Anterior cingulate cortex (tissue), 58 donors: ENCODE measurements around the gene STX11.

Experiments
- DNase-seq, 58 donors: peaks; one replicate each; lab custom pipeline; 2025; lab: John Stamatoyannopoulos, UW

Gene STX11

GRCh38 chr6:144211160-144211559, 60.8 kb downstream of the STX11 start:
- no peak for DNase-seq

GRCh38 chr6:144213315-144213714, 63.0 kb downstream of the STX11 start:
- DNase-seq: no peak

GRCh38 chr6:144214029-144214428, 63.7 kb downstream of the STX11 start:
- no peak for DNase-seq

- peak in 4 of 58 donors; percentile 4 to 27 (median 18) for DNase-seq
Measured at GRCh38 chr6:144214622-144215401, 64.5 kb downstream of the STX11 start.

GRCh38 chr6:144215402-144215931, 65.2 kb downstream of the STX11 start:
- DNase-seq: peak in 27 of 58 donors; percentile 2 to 68 (median 32)

GRCh38 chr6:144215932-144216667, 65.8 kb downstream of the STX11 start:
- peak; percentile 75 to 98 (median 92) for DNase-seq

- peak in 11 of 58 donors; percentile 56 to 92 (median 68) for DNase-seq
Measured at GRCh38 chr6:144216668-144217218, 66.4 kb downstream of the STX11 start.

GRCh38 chr6:144217264-144217663, 66.9 kb downstream of the STX11 start:
- DNase-seq: peak in 2 of 58 donors; percentile 8 to 13

GRCh38 chr6:144217797-144218196, 67.5 kb downstream of the STX11 start:
- DNase-seq: no peak

- peak in 1 of 58 donors; percentile 10 for DNase-seq
Measured at GRCh38 chr6:144219056-144219685, 68.9 kb downstream of the STX11 start.

- no peak for DNase-seq
Measured at GRCh38 chr6:144220031-144220790, 69.9 kb downstream of the STX11 start.

- DNase-seq: no peak
Measured at GRCh38 chr6:144223686-144224085, 73.4 kb downstream of the STX11 start.

GRCh38 chr6:144231721-144232120, 81.4 kb downstream of the STX11 start:
- no peak for DNase-seq

- no peak for DNase-seq
Measured at GRCh38 chr6:144232176-144232831, 82.0 kb downstream of the STX11 start.

- DNase-seq: no peak
Measured at GRCh38 chr6:144232832-144233230, 82.5 kb downstream of the STX11 start.

GRCh38 chr6:144234399-144234798, 84.1 kb downstream of the STX11 start:
- DNase-seq: no peak

- no peak for DNase-seq
Measured at GRCh38 chr6:144234935-144235334, 84.6 kb downstream of the STX11 start.
